Lower leg skin (tissue), 3 donors: Measurements from ENCODE around the gene SLCO2B1.

ENCODE experiments used
- POLR2A ChIP-seq, 2 donors: fragments of 450-650 bp; IDR thresholded peaks; one replicate each; pipeline ENCODE4 v1.6.1; 2016 to 2017; ENCODE audit warnings: antibody characterized with exemption in 2 of 2, mild to moderate bottlenecking in 1 of 2, moderate library complexity in 1 of 2
- TF ChIP-seq, protein P1 (sequence below), 3 donors: fragments of 450-650 bp; IDR thresholded peaks; one replicate each; pipeline ENCODE4 v1.5.1; 2016; ENCODE audit warnings: antibody characterized with exemption in 3 of 3, mild to moderate bottlenecking in 3 of 3, moderate library complexity in 2 of 3

GRCh38 chr11:75204012-75204674 is 53.2 kb downstream of the SLCO2B1 start:
- TF ChIP-seq, protein P1, sequence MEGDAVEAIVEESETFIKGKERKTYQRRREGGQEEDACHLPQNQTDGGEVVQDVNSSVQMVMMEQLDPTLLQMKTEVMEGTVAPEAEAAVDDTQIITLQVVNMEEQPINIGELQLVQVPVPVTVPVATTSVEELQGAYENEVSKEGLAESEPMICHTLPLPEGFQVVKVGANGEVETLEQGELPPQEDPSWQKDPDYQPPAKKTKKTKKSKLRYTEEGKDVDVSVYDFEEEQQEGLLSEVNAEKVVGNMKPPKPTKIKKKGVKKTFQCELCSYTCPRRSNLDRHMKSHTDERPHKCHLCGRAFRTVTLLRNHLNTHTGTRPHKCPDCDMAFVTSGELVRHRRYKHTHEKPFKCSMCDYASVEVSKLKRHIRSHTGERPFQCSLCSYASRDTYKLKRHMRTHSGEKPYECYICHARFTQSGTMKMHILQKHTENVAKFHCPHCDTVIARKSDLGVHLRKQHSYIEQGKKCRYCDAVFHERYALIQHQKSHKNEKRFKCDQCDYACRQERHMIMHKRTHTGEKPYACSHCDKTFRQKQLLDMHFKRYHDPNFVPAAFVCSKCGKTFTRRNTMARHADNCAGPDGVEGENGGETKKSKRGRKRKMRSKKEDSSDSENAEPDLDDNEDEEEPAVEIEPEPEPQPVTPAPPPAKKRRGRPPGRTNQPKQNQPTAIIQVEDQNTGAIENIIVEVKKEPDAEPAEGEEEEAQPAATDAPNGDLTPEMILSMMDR (IDR thresholded peaks at IDR 0.05): no peak
- no peak for TF ChIP-seq POLR2A (IDR thresholded peaks at IDR 0.05)
